PC-9 (cell line): ENCODE data around the gene C4B. TPM values are rescaled to one million over a fixed set of nuclear protein-coding genes. Genes with fewer than 3 reads are reported as not detected.

ENCODE experiments used
- BruUV-seq: library from RNA; stranded (reverse); fragments of 400-500 nt; replicated peaks from 2 replicates; lab custom pipeline; 2021; lab: Mats Ljungman, UMichigan
- CTCF ChIA-PET: fragments of 300-600 bp; sonication (Branson Sonifier 250); formaldehyde crosslinking; loops from one replicate; lab custom pipeline; 2022; ENCODE audit warnings: antibody characterized with exemption; lab: Charles Lee
- POLR2A ChIA-PET: fragments of 300-600 bp; sonication (Branson Sonifier 250); formaldehyde crosslinking; loops from one replicate; lab custom pipeline; 2022; ENCODE audit warnings: antibody characterized with exemption; ENCODE audit not compliant: unreplicated experiment; lab: Charles Lee
- DNase-seq, 2 experiments: peaks; one replicate each; pipeline versions ENCODE4 v3.0.0 to v3.0.0-alpha.2; 2015 to 2022; ENCODE audit warnings: mixed read lengths in 1 of 2
- H2AFZ ChIP-seq: fragments of 200-600 bp; sonication (generic); 2 replicates; pipeline ENCODE4 v1.8.1; 2017; ENCODE audit warnings: antibody characterized with exemption
- H3F3A ChIP-seq: fragments of 200-600 bp; sonication (generic); 2 replicates; pipeline ENCODE4 v1.8.1; 2017; ENCODE audit warnings: antibody characterized with exemption, mild to moderate bottlenecking, low read depth; ENCODE audit not compliant: insufficient read depth
- H3K27ac ChIP-seq: fragments of 200-600 bp; sonication (generic); 2 replicates; pipeline ENCODE4 v1.6.1; 2016; ENCODE audit warnings: mixed run types
- H3K27me3 ChIP-seq: fragments of 200-600 bp; sonication (generic); 2 replicates; pipeline ENCODE4 v1.6.1; 2016; ENCODE audit warnings: low read depth, mixed run types; ENCODE audit not compliant: insufficient read depth
- H3K36me3 ChIP-seq: fragments of 200-600 bp; sonication (generic); 2 replicates; pipeline ENCODE4 v1.6.1; 2016; ENCODE audit warnings: low read depth, mixed run types
- H3K4me1 ChIP-seq: fragments of 200-600 bp; sonication (generic); replicated peaks from 2 replicates; pipeline ENCODE4 v1.6.1; 2016; ENCODE audit warnings: mixed run types; ENCODE audit not compliant: insufficient read depth
- H3K4me2 ChIP-seq: fragments of 200-600 bp; sonication (generic); 2 replicates; pipeline ENCODE4 v1.6.1; 2017; ENCODE audit warnings: mixed run types
- H3K4me3 ChIP-seq: fragments of 200-600 bp; sonication (generic); 2 replicates; pipeline ENCODE4 v1.6.1; 2016; ENCODE audit warnings: mixed run types
- H3K79me2 ChIP-seq: fragments of 200-600 bp; sonication (generic); 2 replicates; pipeline ENCODE4 v1.6.1; 2017; ENCODE audit warnings: low read depth, mixed run types
- H3K9me2 ChIP-seq: fragments of 200-600 bp; sonication (generic); 2 replicates; pipeline ENCODE4 v1.8.1; 2017; ENCODE audit warnings: mild to moderate bottlenecking; ENCODE audit not compliant: insufficient read depth
- H3K9me3 ChIP-seq: fragments of 200-600 bp; sonication (generic); 2 replicates; pipeline ENCODE4 v1.8.1; 2016; ENCODE audit warnings: low read depth; ENCODE audit not compliant: insufficient read depth
- H4K20me1 ChIP-seq: fragments of 200-600 bp; sonication (generic); 2 replicates; pipeline ENCODE4 v1.8.1; 2017; ENCODE audit not compliant: insufficient read depth
- EZH2 ChIP-seq: fragments of 200-600 bp; sonication (generic); IDR thresholded peaks from 2 replicates; pipeline ENCODE4 v1.8.0; 2017; ENCODE audit warnings: antibody characterized with exemption, low read depth
- intact Hi-C: fragments of 100-400 bp; cut with micrococcal nuclease; formaldehyde crosslinking; loops from one replicate; pipeline ENCODE4 v1.10.0; 2022; ENCODE audit not compliant: unreplicated experiment
- total RNA-seq: library from RNA; stranded (reverse); gene quantifications from 2 replicates; pipeline ENCODE4 v1.2.3, GENCODE V29; 2021
- TF ChIP-seq, protein P1 (sequence below): fragments of 200-600 bp; sonication (generic); conservative IDR thresholded peaks from 2 replicates; pipeline ENCODE4 v1.6.1; 2017; ENCODE audit warnings: mixed run types, antibody characterized with exemption, mild to moderate bottlenecking, moderate library complexity

C4B gene
- total RNA-seq, 1 experiment from 2014 or later = 8.3 TPM

- CTCF ChIA-PET = no interaction called here
- POLR2A ChIA-PET = no interaction called here
Measured at GRCh38 chr6:32056254-32056653, 41.7 kb downstream of the C4B start.

DNA sequence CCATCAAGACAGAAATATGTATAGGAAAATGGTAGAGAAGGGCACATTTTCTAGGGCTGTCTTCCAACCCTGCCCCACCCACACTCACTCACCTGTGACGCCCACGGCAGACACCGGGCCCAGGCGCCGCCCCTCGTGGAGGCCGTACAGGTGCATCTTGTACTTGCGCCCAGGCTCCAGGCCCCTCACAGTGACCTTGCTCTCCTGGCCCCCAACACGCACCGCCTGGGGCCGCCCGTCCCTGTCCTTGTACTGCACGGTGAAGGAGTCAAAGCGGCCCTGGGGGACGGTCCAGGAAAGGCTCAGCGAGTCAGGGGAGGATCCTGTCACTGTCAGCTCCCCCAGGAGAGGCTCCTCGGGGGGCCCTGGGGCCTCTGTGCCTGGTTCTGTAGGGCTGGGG is 43.4 kb downstream of the C4B start:
- Histone ChIP-seq H3K36me3 (no peaks in the 10 kb centered on the region), H3K9me3 (no peaks in the 10 kb centered on the region), H3K4me2 (no peak overlapping the region), H3K27ac (no peak overlapping the region), H3K9me2 (no peaks in the 10 kb centered on the region), H3K79me2 (no peaks in the 10 kb centered on the region), H3K27me3 (no peaks in the 10 kb centered on the region), H2AFZ (no peak overlapping the region), H3F3A (no peaks in the 10 kb centered on the region), H3K4me3 (no peak overlapping the region), H3K4me1 (no peaks in the 10 kb centered on the region), H4K20me1 (no peaks in the 10 kb centered on the region)
- ChIA-PET POLR2A (no interaction called here), CTCF (no interaction called here)
- DNase-seq = no peak
- BruUV-seq = no TSS peak
- intact Hi-C loops = no loop called here
- TF ChIP-seq, protein P1, sequence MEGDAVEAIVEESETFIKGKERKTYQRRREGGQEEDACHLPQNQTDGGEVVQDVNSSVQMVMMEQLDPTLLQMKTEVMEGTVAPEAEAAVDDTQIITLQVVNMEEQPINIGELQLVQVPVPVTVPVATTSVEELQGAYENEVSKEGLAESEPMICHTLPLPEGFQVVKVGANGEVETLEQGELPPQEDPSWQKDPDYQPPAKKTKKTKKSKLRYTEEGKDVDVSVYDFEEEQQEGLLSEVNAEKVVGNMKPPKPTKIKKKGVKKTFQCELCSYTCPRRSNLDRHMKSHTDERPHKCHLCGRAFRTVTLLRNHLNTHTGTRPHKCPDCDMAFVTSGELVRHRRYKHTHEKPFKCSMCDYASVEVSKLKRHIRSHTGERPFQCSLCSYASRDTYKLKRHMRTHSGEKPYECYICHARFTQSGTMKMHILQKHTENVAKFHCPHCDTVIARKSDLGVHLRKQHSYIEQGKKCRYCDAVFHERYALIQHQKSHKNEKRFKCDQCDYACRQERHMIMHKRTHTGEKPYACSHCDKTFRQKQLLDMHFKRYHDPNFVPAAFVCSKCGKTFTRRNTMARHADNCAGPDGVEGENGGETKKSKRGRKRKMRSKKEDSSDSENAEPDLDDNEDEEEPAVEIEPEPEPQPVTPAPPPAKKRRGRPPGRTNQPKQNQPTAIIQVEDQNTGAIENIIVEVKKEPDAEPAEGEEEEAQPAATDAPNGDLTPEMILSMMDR = no peak
- no peak for TF ChIP-seq EZH2

More at GRCh38 chr6:32056254-32056653, 41.7 kb downstream of the C4B start:
- BruUV-seq = no TSS peak
- no peak overlapping the region for H3K4me2 ChIP-seq
- H3F3A ChIP-seq = no peaks in the 10 kb centered on the region
- DNase-seq = no peak
- H2AFZ ChIP-seq = no peak overlapping the region
- H4K20me1 ChIP-seq = no peaks in the 10 kb centered on the region
- TF ChIP-seq, protein P1 = no peak
- no peak for TF ChIP-seq EZH2
- no peaks in the 10 kb centered on the region for H3K36me3 ChIP-seq
- H3K27me3 ChIP-seq = no peaks in the 10 kb centered on the region
- H3K27ac ChIP-seq = no peak overlapping the region
- no peaks in the 10 kb centered on the region for H3K4me1 ChIP-seq
- H3K79me2 ChIP-seq = no peaks in the 10 kb centered on the region
- intact Hi-C loops = no loop called here
- no peaks in the 10 kb centered on the region for H3K9me3 ChIP-seq
- H3K9me2 ChIP-seq = no peaks in the 10 kb centered on the region
- no peak overlapping the region for H3K4me3 ChIP-seq

DNA sequence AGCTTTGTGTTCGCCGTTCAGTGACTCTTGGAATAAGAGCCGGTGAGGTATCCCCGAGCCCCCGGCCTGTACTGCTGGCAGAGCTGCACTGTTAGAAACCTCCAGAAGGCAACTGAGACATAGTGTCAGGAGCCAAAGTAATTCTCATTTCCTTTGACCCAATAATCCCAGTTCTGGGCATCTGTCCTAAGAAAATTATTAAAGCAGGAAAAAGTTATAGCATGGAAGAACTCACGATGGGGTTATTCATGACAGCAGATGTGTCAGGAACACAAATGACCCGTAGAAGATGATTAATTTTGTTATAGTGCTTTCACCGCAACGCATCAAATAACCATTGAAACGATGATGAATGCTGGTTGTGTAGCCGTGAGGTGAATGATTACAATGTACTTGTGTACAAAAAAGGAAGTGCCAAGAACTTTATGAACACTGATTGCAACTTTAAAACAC is 43.9 kb downstream of the C4B start:
- POLR2A ChIA-PET = no interaction called here
- Histone ChIP-seq H3K27me3 (no peaks in the 10 kb centered on the region), H3K9me2 (no peaks in the 10 kb centered on the region), H3K36me3 (no peaks in the 10 kb centered on the region), H3K4me3 (no peak overlapping the region), H3K9me3 (no peaks in the 10 kb centered on the region), H4K20me1 (no peaks in the 10 kb centered on the region), H3K4me1 (no peaks in the 10 kb centered on the region), H3K4me2 (no peak overlapping the region), H3K79me2 (no peaks in the 10 kb centered on the region), H3K27ac (no peak overlapping the region), H2AFZ (no peak overlapping the region), H3F3A (no peaks in the 10 kb centered on the region)
- intact Hi-C loops = no loop called here
- no TSS peak for BruUV-seq
- TF ChIP-seq EZH2 = no peak
- TF ChIP-seq, protein P1 = no peak
- DNase-seq = no peak
- CTCF ChIA-PET = no interaction called here
